Measurements from ENCODE around the gene HLA-A. TPM values are rescaled to one million over a fixed set of nuclear protein-coding genes. Genes with fewer than 3 reads are reported as not detected.

The HLA-A gene
- total and polyA plus RNA-seq, 2 experiments from 2014 or later: 170 to 203 TPM

- Histone ChIP-seq H3K79me2 (replicated peaks; ENCODE audit: insufficient read depth) (no peaks in the 10 kb centered on the region), H3K4me2 (no peak overlapping the region), H3K27me3 (ENCODE audit: insufficient read depth) (no peaks in the 10 kb centered on the region), H2AFZ (no peak overlapping the region), H4K20me1 (replicated peaks; ENCODE audit: insufficient read depth) (no peaks in the 10 kb centered on the region), H3K9me2 (ENCODE audit: insufficient read depth) (no peaks in the 10 kb centered on the region), H3F3A (replicated peaks; ENCODE audit: low read depth) (no peaks in the 10 kb centered on the region), H3K27ac (ENCODE audit: low read depth) (no peak overlapping the region), H3K36me3 (ENCODE audit: insufficient read depth) (no peaks in the 10 kb centered on the region), H3K4me3 (no peak overlapping the region), H3K4me1 (ENCODE audit: insufficient read depth) (no peaks in the 10 kb centered on the region)
- ATAC-seq (no peak), DNase-seq (ENCODE audit: low spot score) (no peak)
- no peak for TF ChIP-seq CTCF (conservative IDR thresholded peaks at IDR 0.05; ENCODE audit: low read depth in 2 of 2)
- TF ChIP-seq ETS1 (IDR thresholded peaks at IDR 0.05): no peak
- no peak for TF ChIP-seq POLR2AphosphoS5 (IDR thresholded peaks at IDR 0.05; ENCODE audit: low read depth)
- TF ChIP-seq ZNF462 (CRISPR knock-in tag; IDR thresholded peaks at IDR 0.05): no peak
- TF ChIP-seq ZNF114 (CRISPR knock-in tag; IDR thresholded peaks at IDR 0.05): no peak
- TF ChIP-seq NANOG (IDR thresholded peaks at IDR 0.05; ENCODE audit: borderline replicate concordance): no peak
- TF ChIP-seq REST (IDR thresholded peaks at IDR 0.05; ENCODE audit: unreplicated experiment): no peak
- TF ChIP-seq EZH2 (IDR thresholded peaks at IDR 0.05; ENCODE audit: low read depth, unreplicated experiment): no peak
- no peak for TF ChIP-seq JUNB (IDR thresholded peaks at IDR 0.05; ENCODE audit: unreplicated experiment)
- TF ChIP-seq ZNF331 (CRISPR knock-in tag; IDR thresholded peaks at IDR 0.05; ENCODE audit: low read depth): no peak
- TF ChIP-seq CREB1 (CRISPR knock-in tag; IDR thresholded peaks at IDR 0.05; ENCODE audit: low read depth): no peak
- TF ChIP-seq EZH2phosphoT487 (IDR thresholded peaks at IDR 0.05; ENCODE audit: unreplicated experiment): no peak
- no peak for TF ChIP-seq STAT1 (IDR thresholded peaks at IDR 0.05; ENCODE audit: unreplicated experiment)
- peaks cover 31% of the 10 kb centered on the region for H3K36me3 Mint-ChIP-seq (ENCODE audit: low read depth)
- H3K27ac Mint-ChIP-seq: no peak overlapping the region
- no peaks in the 10 kb centered on the region for H3K9me3 Mint-ChIP-seq
- peaks cover 6% of the 10 kb centered on the region for H3K4me1 Mint-ChIP-seq
- peaks cover 9% of the 10 kb centered on the region for H3K27me3 Mint-ChIP-seq (ENCODE audit: insufficient read depth, low read depth, poor library complexity)
- H3K4me3 Mint-ChIP-seq: no peak overlapping the region
Observed at GRCh38 chr6:29947077-29947980, 5.0 kb downstream of the HLA-A start.
